Endothelial cell of umbilical vein (primary cell): ENCODE data around the gene NINJ2. TPM values are rescaled to one million over a fixed set of nuclear protein-coding genes. Genes with fewer than 3 reads are reported as not detected.

Experiments
- BruUV-seq: library from RNA; stranded (reverse); fragments of 400-500 nt; replicated peaks from 2 replicates; lab custom pipeline; 2021; lab: Mats Ljungman, UMichigan
- CTCF ChIA-PET: fragments of 300-600, 350-600 bp; sonication (Branson Sonifier 250); formaldehyde crosslinking; loops from one replicate; lab custom pipeline; 2021; ENCODE audit warnings: antibody characterized with exemption, inconsistent platforms; lab: Charles Lee
- POLR2A ChIA-PET: fragments of 300-600, 350-600 bp; sonication (Branson Sonifier 250); formaldehyde crosslinking; loops from one replicate; lab custom pipeline; 2021; ENCODE audit warnings: antibody characterized with exemption, inconsistent platforms; lab: Charles Lee
- DNase-seq: peaks from one replicate; pipeline ENCODE4 v3.0.0-alpha.2; 2011; ENCODE audit warnings: low read depth, low spot score
- FAIRE-seq: peaks from 2 replicates; lab custom pipeline; 2011; peaks lifted over from hg19 to GRCh38; lab: Jason Lieb, UNC
- H2AFZ ChIP-seq: 2 replicates; pipeline ENCODE4 v1.6.0; 2012; ENCODE audit warnings: low read depth, low read length, control low read depth, inconsistent platforms
- H3K27ac ChIP-seq: 2 replicates; pipeline ENCODE4 v1.5.1; 2011; ENCODE audit warnings: low read depth, mild to moderate bottlenecking, control low read depth, low read length, moderate library complexity; ENCODE audit not compliant: insufficient read depth
- H3K27me3 ChIP-seq, 2 experiments: 2 replicates each; pipeline versions ENCODE4 v1.6.0 to v1.6.1; 2011; ENCODE audit warnings: low read length in 2 of 2, mixed read lengths in 1 of 2; ENCODE audit not compliant: control insufficient read depth in 2 of 2, insufficient read depth in 2 of 2
- H3K36me3 ChIP-seq, 2 experiments: 2 replicates in 1 of 2; 3 replicates in 1 of 2; pipeline ENCODE4 v1.5.1; 2011; ENCODE audit warnings: low read length in 2 of 2, mild to moderate bottlenecking in 1 of 2, moderate library complexity in 1 of 2; ENCODE audit not compliant: control insufficient read depth in 2 of 2, insufficient read depth in 2 of 2; ENCODE audit errors: extremely low read depth in 1 of 2
- H3K4me1 ChIP-seq: 3 replicates; pipeline ENCODE4 v1.5.1; 2011; ENCODE audit warnings: mild to moderate bottlenecking, low read length; ENCODE audit not compliant: control insufficient read depth, insufficient read depth; ENCODE audit errors: extremely low read depth
- H3K4me2 ChIP-seq: 2 replicates; pipeline ENCODE4 v1.6.1; 2011; ENCODE audit warnings: low read length, control low read depth, mixed read lengths; ENCODE audit not compliant: insufficient read depth
- H3K4me3 ChIP-seq, 3 experiments: fragments of 200-600 bp in 1 of 3; sonication (generic), shearing (Covaris generic) in 1 of 3; replicated peaks in 1 of 3; 2 replicates each; pipeline ENCODE4 v1.5.1; 2011 to 2016; ENCODE audit warnings: control low read depth in 3 of 3, low read length in 3 of 3, mild to moderate bottlenecking in 2 of 3, inconsistent platforms in 1 of 3, low read depth in 1 of 3, moderate library complexity in 1 of 3; ENCODE audit not compliant: insufficient read depth in 1 of 3
- H3K79me2 ChIP-seq: 2 replicates; pipeline ENCODE4 v1.6.0; 2012; ENCODE audit warnings: low read length, inconsistent platforms; ENCODE audit not compliant: control insufficient read depth, insufficient read depth
- H3K9ac ChIP-seq: replicated peaks from 2 replicates; pipeline ENCODE3; 2011; ENCODE audit warnings: low read length, control low read depth; ENCODE audit not compliant: insufficient read depth; ENCODE audit errors: extremely low read depth
- H3K9me1 ChIP-seq: replicated peaks from 3 replicates; pipeline ENCODE4 v1.6.0; 2011; ENCODE audit warnings: mild to moderate bottlenecking, low read length; ENCODE audit not compliant: control insufficient read depth, insufficient read depth; ENCODE audit errors: extremely low read depth
- H3K9me3 ChIP-seq: replicated peaks from 2 replicates; pipeline ENCODE4 v1.5.1; 2012; ENCODE audit warnings: low read length, inconsistent platforms; ENCODE audit not compliant: control insufficient read depth, insufficient read depth
- H4K20me1 ChIP-seq: replicated peaks from 2 replicates; pipeline ENCODE3; 2011; ENCODE audit warnings: mild to moderate bottlenecking, low read length; ENCODE audit not compliant: control insufficient read depth, insufficient read depth; ENCODE audit errors: extremely low read depth
- GATA2 ChIP-seq: IDR thresholded peaks from 2 replicates; pipeline ENCODE4 v1.7.0; 2011; ENCODE audit warnings: low read depth, mild to moderate bottlenecking, moderate library complexity, mixed read lengths, low read length; ENCODE audit not compliant: insufficient read length, insufficient read depth
- JUN ChIP-seq: IDR thresholded peaks from 2 replicates; pipeline ENCODE4 v1.6.1; 2011; ENCODE audit warnings: borderline replicate concordance, low read depth; ENCODE audit not compliant: insufficient read length, insufficient read depth
- MYC ChIP-seq: IDR thresholded peaks from one replicate; pipeline ENCODE4 v1.6.1; 2011; ENCODE audit warnings: mild to moderate bottlenecking, low read depth, low read length
- POLR2A ChIP-seq: IDR thresholded peaks from 2 replicates; pipeline ENCODE4 v1.6.1; 2012; ENCODE audit warnings: low read depth, mild to moderate bottlenecking, control low read depth, low read length
- dilution Hi-C: fragments of 300-500 bp; cut with MboI; formaldehyde crosslinking; loops from one replicate; pipeline ENCODE4 v1.15.0; 2019; ENCODE audit warnings: low sequenced_read_pairs; ENCODE audit not compliant: extremely low pct_ligation_motif_present
- intact Hi-C: fragments of 100-400 bp; cut with micrococcal nuclease; formaldehyde crosslinking; loops from one replicate; pipeline ENCODE4 v1.10.0; 2022
- polyA plus RNA-seq, 4 experiments: library from polyadenylated mRNA; depleted of rRNA in 3 of 4; stranded (reverse) in 3 of 4; unstranded in 1 of 4; fragments of >200 nt; gene quantifications; 2 replicates each; pipeline versions ENCODE4 v1.2.1 to v1.2.3, GENCODE V29; 2011 to 2012; ENCODE audit warnings: missing spikeins in 1 of 4
- total RNA-seq: library from RNA; stranded (reverse); gene quantifications from 2 replicates; pipeline ENCODE4 v1.2.3, GENCODE V29; 2021
- TF ChIP-seq, protein P1 (sequence below): IDR thresholded peaks from 2 replicates; pipeline ENCODE4 v1.6.1; 2011; ENCODE audit not compliant: insufficient read depth, insufficient read length
- TF ChIP-seq, protein P2 (sequence below), 2 donors: IDR thresholded peaks; 1 replicate in 1 of 2; 2 replicates in 1 of 2; pipeline ENCODE4 v1.5.1; 2011; ENCODE audit warnings: low read length in 2 of 2, mild to moderate bottlenecking in 2 of 2, moderate library complexity in 2 of 2, control low read depth in 1 of 2, inconsistent platforms in 1 of 2, low read depth in 1 of 2; ENCODE audit not compliant: insufficient read depth in 1 of 2; ENCODE audit errors: extremely low read depth in 1 of 2

NINJ2 gene
- total and polyA plus RNA-seq, 2 donors (not counting 3 experiments of a cell fraction or from before 2014, with no cell fraction given): 0.75 to 4.4 TPM

DNA sequence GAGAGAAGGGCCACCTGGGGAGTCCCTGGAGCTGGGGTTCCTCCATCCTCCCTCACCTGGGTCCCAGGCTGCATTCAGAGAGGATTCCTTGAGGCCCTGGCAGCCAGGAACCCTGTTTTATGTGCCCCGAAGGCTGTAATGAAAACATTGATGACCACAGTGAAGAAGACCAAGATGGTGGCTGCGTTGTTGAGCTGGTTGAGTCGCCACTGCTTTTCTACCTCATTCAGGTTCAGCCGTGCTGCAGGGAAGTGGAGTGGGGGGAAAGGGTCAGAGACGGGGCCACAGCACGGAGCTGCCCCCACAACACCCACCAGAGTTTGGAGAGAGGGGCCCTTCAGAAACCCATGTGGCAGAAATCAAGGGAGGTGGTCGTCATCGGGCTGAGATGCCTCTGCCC lies 98.1 kb downstream of the NINJ2 start:
- TF ChIP-seq MYC: no peak
- TF ChIP-seq POLR2A: no peak
- TF ChIP-seq, protein P1, sequence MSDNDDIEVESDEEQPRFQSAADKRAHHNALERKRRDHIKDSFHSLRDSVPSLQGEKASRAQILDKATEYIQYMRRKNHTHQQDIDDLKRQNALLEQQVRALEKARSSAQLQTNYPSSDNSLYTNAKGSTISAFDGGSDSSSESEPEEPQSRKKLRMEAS: no peak
- no peak for TF ChIP-seq GATA2
- no peak for TF ChIP-seq JUN
- TF ChIP-seq, protein P2, sequence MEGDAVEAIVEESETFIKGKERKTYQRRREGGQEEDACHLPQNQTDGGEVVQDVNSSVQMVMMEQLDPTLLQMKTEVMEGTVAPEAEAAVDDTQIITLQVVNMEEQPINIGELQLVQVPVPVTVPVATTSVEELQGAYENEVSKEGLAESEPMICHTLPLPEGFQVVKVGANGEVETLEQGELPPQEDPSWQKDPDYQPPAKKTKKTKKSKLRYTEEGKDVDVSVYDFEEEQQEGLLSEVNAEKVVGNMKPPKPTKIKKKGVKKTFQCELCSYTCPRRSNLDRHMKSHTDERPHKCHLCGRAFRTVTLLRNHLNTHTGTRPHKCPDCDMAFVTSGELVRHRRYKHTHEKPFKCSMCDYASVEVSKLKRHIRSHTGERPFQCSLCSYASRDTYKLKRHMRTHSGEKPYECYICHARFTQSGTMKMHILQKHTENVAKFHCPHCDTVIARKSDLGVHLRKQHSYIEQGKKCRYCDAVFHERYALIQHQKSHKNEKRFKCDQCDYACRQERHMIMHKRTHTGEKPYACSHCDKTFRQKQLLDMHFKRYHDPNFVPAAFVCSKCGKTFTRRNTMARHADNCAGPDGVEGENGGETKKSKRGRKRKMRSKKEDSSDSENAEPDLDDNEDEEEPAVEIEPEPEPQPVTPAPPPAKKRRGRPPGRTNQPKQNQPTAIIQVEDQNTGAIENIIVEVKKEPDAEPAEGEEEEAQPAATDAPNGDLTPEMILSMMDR (IDR thresholded peaks at IDR 0.05; ENCODE audit: extremely low read depth in 1 of 2, insufficient read depth in 1 of 2, low read depth in 1 of 2, low read length in 2 of 2): no peak
- H3K27ac ChIP-seq: no peak overlapping the region
- H3K27me3 ChIP-seq: peaks cover 3 to 6% of the 10 kb centered on the region in 2 experiments
- no peaks in the 10 kb centered on the region for H3K36me3 ChIP-seq
- no peaks in the 10 kb centered on the region for H3K9me1 ChIP-seq
- DNase-seq (no peak), FAIRE-seq (no peak)
- H3K4me1 ChIP-seq: peaks cover 3% of the 10 kb centered on the region
- H3K9me3 ChIP-seq: no peaks in the 10 kb centered on the region
- intact Hi-C loops: no loop called here
- H3K9ac ChIP-seq: no peak overlapping the region
- no peak overlapping the region for H3K4me3 ChIP-seq
- CTCF ChIA-PET: interaction anchor here (0.9 to 7.8 kb wide), 2 partner anchors 187 to 993 kb away, joined by 4 to 150 read pairs; partner anchors contain the start of gene WNK1
- no peak overlapping the region for H2AFZ ChIP-seq
- dilution Hi-C loops: no loop called here
- H3K4me2 ChIP-seq: no peak overlapping the region
- no peaks in the 10 kb centered on the region for H3K79me2 ChIP-seq
- H4K20me1 ChIP-seq: no peaks in the 10 kb centered on the region
- no TSS peak for BruUV-seq
- POLR2A ChIA-PET: no interaction called here
